ENCODE data around the gene CDK18. TPM values are rescaled to one million over a fixed set of nuclear protein-coding genes. Genes with fewer than 3 reads are reported as not detected.
"Not testable (repeated sequence)": the region's sequence is repeated elsewhere in the genome, so short reads cannot be mapped to it uniquely, and the experiment has no call there.

CDK18 gene
- total and polyA plus RNA-seq, 2 experiments from 2014 or later, result not detected

GRCh38 chr1:205481629-205482151, 22.8 kb upstream of the CDK18 start:
- H3K27ac ChIP-seq, result no peak overlapping the region
- in situ Hi-C loops (cut with MboI), result loop anchor here (10.0 kb wide), 1 partner anchor 127 kb away; the partner anchor contains the start of gene KLHDC8A
- H3K4me2 ChIP-seq (ENCODE audit: unreplicated experiment), result no peak overlapping the region
- no peak overlapping the region for H3K4me3 ChIP-seq
- H3F3A ChIP-seq (ENCODE audit: insufficient read depth), result no peaks in the 10 kb centered on the region
- no peaks in the 10 kb centered on the region for H3K9me3 ChIP-seq (ENCODE audit: low read depth)
- 24 to 28% methylated on average over 15 of the region's 15 CpGs for WGBS, 2 experiments (ENCODE audit: low coverage in 1 of 2, low lambda C conversion rate in 2 of 2, missing lambda C conversion rate in 2 of 2)
- no peaks in the 10 kb centered on the region for H4K20me1 ChIP-seq (ENCODE audit: insufficient read depth)
- no peaks in the 10 kb centered on the region for H3K9me2 ChIP-seq (ENCODE audit: insufficient read depth)
- H3K27me3 ChIP-seq (replicated peaks; ENCODE audit: insufficient read depth), result peaks cover 50% of the 10 kb centered on the region
- H3K79me2 ChIP-seq (ENCODE audit: insufficient read depth), result no peaks in the 10 kb centered on the region
- no peak overlapping the region for H2AFZ ChIP-seq
- TF ChIP-seq EZH2 (IDR thresholded peaks at IDR 0.05; ENCODE audit: insufficient read depth, poor library complexity, severe bottlenecking) (no peak), EZH2phosphoT487 (IDR thresholded peaks at IDR 0.05; ENCODE audit: insufficient read depth, low read depth) (no peak)
- no peaks in the 10 kb centered on the region for H3K4me1 ChIP-seq (ENCODE audit: insufficient read depth)
- DNase-seq, result peak; percentile 57
- H3K9ac ChIP-seq, result no peak overlapping the region
- H3K36me3 ChIP-seq (ENCODE audit: low read depth), result no peaks in the 10 kb centered on the region

GRCh38 chr1:205482587-205482986, 21.9 kb upstream of the CDK18 start:
- not testable (repeated sequence) for H3K79me2 ChIP-seq (ENCODE audit: insufficient read depth); DNase-seq; H3K36me3 ChIP-seq (ENCODE audit: low read depth); H2AFZ ChIP-seq; H3K9me2 ChIP-seq (ENCODE audit: insufficient read depth); H3K4me3 ChIP-seq; H3K9ac ChIP-seq; H3F3A ChIP-seq (ENCODE audit: insufficient read depth); H3K9me3 ChIP-seq (ENCODE audit: low read depth); H3K4me2 ChIP-seq (ENCODE audit: unreplicated experiment); H4K20me1 ChIP-seq (ENCODE audit: insufficient read depth); H3K27ac ChIP-seq; H3K4me1 ChIP-seq (ENCODE audit: insufficient read depth)
- WGBS, 2 experiments (ENCODE audit: low coverage in 1 of 2, low lambda C conversion rate in 2 of 2, missing lambda C conversion rate in 2 of 2), result 77 to 78% methylated on average over 11 of the region's 11 CpGs
- in situ Hi-C loops (cut with MboI), result loop anchor here (10.0 kb wide), 1 partner anchor 128 kb away; the partner anchor contains the start of gene KLHDC8A
- peaks cover 48% of the 10 kb centered on the region for H3K27me3 ChIP-seq (replicated peaks; ENCODE audit: insufficient read depth)

DNA sequence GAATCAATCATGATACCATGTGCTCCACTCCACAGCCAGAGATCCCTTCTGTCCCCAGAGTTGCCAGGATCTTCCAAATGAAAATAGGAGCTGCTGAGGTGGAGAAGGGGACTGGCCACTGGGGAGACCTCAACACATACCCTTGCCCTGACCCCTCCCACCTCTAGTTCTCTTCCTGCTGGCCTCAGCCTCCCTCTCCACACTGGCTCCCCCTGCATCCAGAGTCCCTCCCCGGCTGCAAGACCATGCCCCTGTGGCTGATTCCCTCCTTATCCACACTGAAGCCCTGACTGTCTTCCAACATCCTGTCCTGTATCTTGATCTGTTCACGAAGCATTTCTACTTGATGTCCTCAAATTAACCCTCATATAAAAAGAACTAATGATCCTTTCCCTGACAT, 21.1 kb upstream of the CDK18 start:
- H3K27me3 ChIP-seq (replicated peaks; ENCODE audit: insufficient read depth), result peaks cover 47% of the 10 kb centered on the region
- no peaks in the 10 kb centered on the region for H3K36me3 ChIP-seq (ENCODE audit: low read depth)
- TF ChIP-seq EZH2phosphoT487 (IDR thresholded peaks at IDR 0.05; ENCODE audit: insufficient read depth, low read depth) (no peak), EZH2 (IDR thresholded peaks at IDR 0.05; ENCODE audit: insufficient read depth, poor library complexity, severe bottlenecking) (no peak)
- no peak for DNase-seq
- H3K27ac ChIP-seq, result no peak overlapping the region
- no peaks in the 10 kb centered on the region for H3K9me3 ChIP-seq (ENCODE audit: low read depth)
- H3K79me2 ChIP-seq (ENCODE audit: insufficient read depth), result no peaks in the 10 kb centered on the region
- H3K4me2 ChIP-seq (ENCODE audit: unreplicated experiment), result no peak overlapping the region
- no peak overlapping the region for H2AFZ ChIP-seq
- no peak overlapping the region for H3K9ac ChIP-seq
- no peaks in the 10 kb centered on the region for H3K9me2 ChIP-seq (ENCODE audit: insufficient read depth)
- in situ Hi-C loops (cut with MboI), result loop anchor here (10.0 kb wide), 1 partner anchor 129 kb away; the partner anchor contains the start of gene KLHDC8A
- H4K20me1 ChIP-seq (ENCODE audit: insufficient read depth), result no peaks in the 10 kb centered on the region
- H3K4me1 ChIP-seq (ENCODE audit: insufficient read depth), result no peaks in the 10 kb centered on the region
- H3F3A ChIP-seq (ENCODE audit: insufficient read depth), result no peaks in the 10 kb centered on the region
- H3K4me3 ChIP-seq, result no peak overlapping the region
- 23 to 27% methylated on average over 2 of the region's 2 CpGs for WGBS, 2 experiments (ENCODE audit: low coverage in 1 of 2, low lambda C conversion rate in 2 of 2, missing lambda C conversion rate in 2 of 2)

GRCh38 chr1:205484985-205485967, 19.2 kb upstream of the CDK18 start:
- H3K27me3 ChIP-seq (replicated peaks; ENCODE audit: insufficient read depth), result peaks cover 42% of the 10 kb centered on the region
- no peaks in the 10 kb centered on the region for H3K4me1 ChIP-seq (ENCODE audit: insufficient read depth)
- no peaks in the 10 kb centered on the region for H3K36me3 ChIP-seq (ENCODE audit: low read depth)
- WGBS, 2 experiments (ENCODE audit: low coverage in 1 of 2, low lambda C conversion rate in 2 of 2, missing lambda C conversion rate in 2 of 2), result 2 to 5% methylated on average over 10 to 13 of the region's 13 CpGs
- no peaks in the 10 kb centered on the region for H3K9me2 ChIP-seq (ENCODE audit: insufficient read depth)
- no peak overlapping the region for H2AFZ ChIP-seq
- H3K4me3 ChIP-seq, result no peak overlapping the region
- no peaks in the 10 kb centered on the region for H3K79me2 ChIP-seq (ENCODE audit: insufficient read depth)
- peak; percentile 78 for DNase-seq
- TF ChIP-seq EZH2phosphoT487 (IDR thresholded peaks at IDR 0.05; ENCODE audit: insufficient read depth, low read depth), result no peak
- H3K4me2 ChIP-seq (ENCODE audit: unreplicated experiment), result no peak overlapping the region
- no peaks in the 10 kb centered on the region for H3F3A ChIP-seq (ENCODE audit: insufficient read depth)
- in situ Hi-C loops (cut with MboI), result loop anchor here (10.0 kb wide), 1 partner anchor 130 kb away; the partner anchor contains the start of gene KLHDC8A
- no peaks in the 10 kb centered on the region for H3K9me3 ChIP-seq (ENCODE audit: low read depth)
- no peak overlapping the region for H3K9ac ChIP-seq
- no peaks in the 10 kb centered on the region for H4K20me1 ChIP-seq (ENCODE audit: insufficient read depth)
- H3K27ac ChIP-seq, result no peak overlapping the region

All from GM23248 (cell line).